ENCODE data around the gene PTGDS.

- TF ChIP-seq CTCF (IDR thresholded peaks at IDR 0.05) (no peak), POLR2A (IDR thresholded peaks at IDR 0.05) (no peak)
Measured at GRCh38 chr9:137006116-137007003, 29.1 kb downstream of the PTGDS start.

Measured in breast epithelium (tissue), 3 donors.